ENCODE results near the gene TBC1D1. TPM values are rescaled to one million over a fixed set of nuclear protein-coding genes. Genes with fewer than 3 reads are reported as not detected.
A peak's percentile ranks its signal among the peaks of the same experiment; 100 is the strongest.

Gene TBC1D1
- total and polyA plus RNA-seq, 8 donors, result 53.3 to 78.9 (median 71.1) TPM

GRCh38 chr4:37938208-37938607 lies 47.3 kb downstream of the TBC1D1 start:
- Histone ChIP-seq H3K27me3 (no peaks in the 10 kb centered on the region), H3K36me3 (no peaks in the 10 kb centered on the region), H3K9me3 (no peaks in the 10 kb centered on the region), H3K4me1 (no peaks in the 10 kb centered on the region), H3K27ac (no peak overlapping the region), H3K4me3 (no peak overlapping the region)
- ATAC-seq (no peak), DNase-seq (no peak)
- no peak for TF ChIP-seq CTCF (IDR thresholded peaks at IDR 0.05)
- intact Hi-C loops (cut with DNase I), result no loop called here

GRCh38 chr4:37946503-37947179 lies 55.8 kb downstream of the TBC1D1 start:
- intact Hi-C loops (cut with DNase I), result no loop called here
- DNase-seq (peak in 2 of 4 donors; percentile 62 to 76), ATAC-seq (peak; percentile 79)

GRCh38 chr4:37948542-37948941 lies 57.7 kb downstream of the TBC1D1 start:
- DNase-seq (no peak), ATAC-seq (no peak)
- Histone ChIP-seq H3K27ac (no peak overlapping the region), H3K4me1 (peaks cover 3 to 26% of the 10 kb centered on the region in 2 donors), H3K9me3 (no peaks in the 10 kb centered on the region), H3K4me3 (no peak overlapping the region), H3K27me3 (no peaks in the 10 kb centered on the region), H3K36me3 (no peaks in the 10 kb centered on the region)
- intact Hi-C loops (cut with DNase I), result no loop called here
- TF ChIP-seq CTCF (IDR thresholded peaks at IDR 0.05), result no peak

More at GRCh38 chr4:37946503-37947179, 55.8 kb downstream of the TBC1D1 start:
- Histone ChIP-seq H3K27ac (no peak overlapping the region), H3K4me3 (no peak overlapping the region), H3K9me3 (no peaks in the 10 kb centered on the region), H3K27me3 (no peaks in the 10 kb centered on the region), H3K4me1 (peaks cover 3 to 22% of the 10 kb centered on the region in 2 donors), H3K36me3 (no peaks in the 10 kb centered on the region)
- no peak for TF ChIP-seq CTCF (IDR thresholded peaks at IDR 0.05)

GRCh38 chr4:37949636-37950426 lies 58.9 kb downstream of the TBC1D1 start:
- Histone ChIP-seq H3K27me3 (no peaks in the 10 kb centered on the region), H3K27ac (no peak overlapping the region), H3K4me3 (no peak overlapping the region), H3K36me3 (no peaks in the 10 kb centered on the region), H3K4me1 (peaks cover 3 to 26% of the 10 kb centered on the region in 2 donors), H3K9me3 (no peaks in the 10 kb centered on the region)
- ATAC-seq (no peak), DNase-seq (no peak)
- intact Hi-C loops (cut with DNase I), result no loop called here
- no peak for TF ChIP-seq CTCF (IDR thresholded peaks at IDR 0.05)

Measured in left lung (tissue), 10 donors.